ENCODE results near the gene ZNF331. TPM values are rescaled to one million over a fixed set of nuclear protein-coding genes. Genes with fewer than 3 reads are reported as not detected.

Gene ZNF331
- total RNA-seq, 1 donor from 2014 or later = 22.6 TPM

- no peak for DNase-seq
Observed at GRCh38 chr19:53521373-53522202, 16.4 kb upstream of the ZNF331 start.

GRCh38 chr19:53525922-53526321, 12.0 kb upstream of the ZNF331 start:
- DNase-seq = no peak

DNA sequence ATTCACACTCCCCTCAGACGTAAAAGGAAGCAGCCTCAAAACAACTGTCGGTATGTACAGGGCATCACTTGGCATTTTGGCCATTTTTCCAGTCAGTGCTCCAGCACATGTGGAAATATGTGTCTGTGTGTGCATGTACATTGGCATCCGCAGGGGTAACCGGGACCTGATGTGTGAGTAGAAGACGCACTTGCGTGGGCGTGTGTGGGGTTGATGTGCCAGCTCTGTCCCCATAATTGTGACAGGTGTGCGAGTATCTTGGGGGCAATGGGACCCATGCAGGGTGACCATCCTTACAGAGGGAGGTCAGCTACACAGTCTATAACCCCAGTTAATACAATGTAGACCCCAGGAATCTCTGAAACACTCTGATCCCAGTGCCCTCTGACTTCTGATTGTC, 7.3 kb upstream of the ZNF331 start:
- DNase-seq = no peak

DNA sequence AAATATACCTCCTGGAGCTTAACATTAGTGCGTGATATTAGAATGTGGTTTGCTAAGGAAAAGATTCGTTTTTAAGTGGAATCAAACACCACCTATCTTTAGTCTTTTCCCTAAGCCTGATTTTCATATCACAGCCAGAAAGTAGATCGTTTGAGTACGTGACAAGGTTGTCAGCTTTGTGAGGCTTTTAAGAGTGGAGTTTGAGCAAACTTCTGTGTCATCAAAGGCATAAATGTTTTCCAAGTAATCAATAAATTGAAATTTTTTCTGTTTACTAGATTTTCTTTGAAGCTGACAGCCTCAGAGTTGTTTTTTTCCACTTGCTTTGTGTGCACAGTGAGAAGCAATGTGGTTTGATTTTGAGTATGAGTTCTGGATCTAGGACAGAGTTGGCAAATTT, 6.5 kb upstream of the ZNF331 start:
- no peak for DNase-seq

DNA sequence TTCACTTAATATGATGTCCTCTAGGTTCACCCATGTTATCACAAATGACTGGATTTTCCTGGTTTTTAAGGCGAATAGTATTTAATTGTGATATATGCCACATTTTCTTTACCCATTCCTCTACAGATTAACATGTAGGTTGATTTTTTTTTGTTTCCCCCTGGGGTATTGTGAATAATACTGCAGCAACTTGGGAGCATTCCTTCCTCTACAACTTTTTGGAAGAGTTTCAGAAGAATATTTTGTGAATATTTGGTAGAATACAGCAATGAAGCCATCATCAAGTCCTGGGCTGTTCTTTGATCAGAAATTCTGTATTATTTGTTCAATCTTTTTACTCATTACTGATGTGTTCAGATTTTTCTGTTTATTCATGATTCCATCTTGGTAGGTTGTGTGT, 5.6 kb upstream of the ZNF331 start:
- no peak for DNase-seq

DNA sequence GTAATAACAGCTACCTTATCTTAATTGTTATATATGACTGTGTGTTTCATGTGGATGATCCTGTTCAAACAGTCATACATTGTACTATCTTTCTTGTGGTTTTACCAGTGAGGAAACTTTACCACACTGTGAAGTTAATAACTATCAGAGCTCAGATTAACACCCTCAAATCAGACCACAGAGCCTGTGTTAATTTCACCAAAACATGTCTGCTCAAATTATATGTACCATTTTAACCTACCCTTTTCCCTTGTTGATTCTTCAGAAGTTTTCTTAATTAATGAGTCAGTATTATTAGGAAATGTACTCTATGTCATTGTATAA, 1.8 kb upstream of the ZNF331 start:
- no peak for DNase-seq

GRCh38 chr19:53537121-53537520, 824 bp upstream of the ZNF331 start:
- no peak for DNase-seq

DNA sequence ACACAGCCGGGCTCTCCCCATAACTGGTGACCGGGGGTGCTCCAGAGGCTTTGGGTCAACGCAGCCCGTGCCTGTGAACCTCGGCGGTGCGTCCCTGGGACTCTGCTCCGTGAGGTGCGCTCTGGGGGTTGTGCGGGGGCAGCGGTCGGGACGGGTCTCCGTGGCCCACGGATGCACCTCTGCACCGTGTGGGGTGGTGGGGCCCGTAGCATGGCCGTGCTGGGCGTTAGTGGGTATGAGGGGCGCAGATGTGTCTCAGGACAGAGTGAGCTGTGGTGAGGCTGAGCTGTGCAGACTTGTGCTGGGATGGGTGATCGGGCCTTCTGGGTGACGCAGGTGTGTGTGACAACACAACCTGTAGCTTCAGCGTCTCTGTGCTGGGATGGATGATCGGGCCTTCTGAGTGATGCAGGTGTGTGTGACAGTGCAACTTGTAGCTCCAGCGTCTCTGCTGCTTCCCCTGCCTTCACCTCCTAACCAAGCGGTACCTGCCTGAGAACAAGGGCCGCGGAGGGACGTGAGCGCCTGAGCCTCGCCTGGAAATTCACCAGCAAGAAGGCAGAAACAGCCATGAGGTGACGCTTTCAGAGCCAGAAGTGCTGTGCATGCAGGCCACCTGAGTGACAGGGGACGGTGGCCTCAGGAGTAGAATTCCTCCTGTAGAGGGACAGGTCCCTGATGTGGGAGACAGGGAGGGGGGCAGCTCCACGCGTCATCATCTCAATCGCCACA, 599 bp downstream of the ZNF331 start:
- no peak for DNase-seq

GRCh38 chr19:53540091-53540490, 2.1 kb downstream of the ZNF331 start:
- no peak for DNase-seq

DNA sequence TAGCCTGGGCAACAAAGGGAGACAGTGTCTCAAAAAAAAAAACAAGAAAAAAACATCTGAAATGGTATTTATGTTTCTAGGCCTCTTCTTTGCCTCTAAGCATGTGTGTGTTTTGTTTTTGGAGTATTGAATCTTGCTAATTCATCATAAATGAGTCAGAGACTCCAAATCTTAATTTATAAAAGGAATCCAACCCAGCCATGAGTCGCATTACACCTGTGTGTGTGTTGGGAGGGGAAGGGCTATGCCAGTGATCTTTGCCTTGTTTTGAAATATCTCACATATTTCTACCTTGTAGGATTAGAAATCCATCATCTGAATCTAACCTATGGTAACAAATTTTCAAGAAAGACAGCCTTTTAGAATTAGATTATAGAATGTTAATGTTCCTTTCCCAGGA, 4.0 kb downstream of the ZNF331 start:
- no peak for DNase-seq

DNA sequence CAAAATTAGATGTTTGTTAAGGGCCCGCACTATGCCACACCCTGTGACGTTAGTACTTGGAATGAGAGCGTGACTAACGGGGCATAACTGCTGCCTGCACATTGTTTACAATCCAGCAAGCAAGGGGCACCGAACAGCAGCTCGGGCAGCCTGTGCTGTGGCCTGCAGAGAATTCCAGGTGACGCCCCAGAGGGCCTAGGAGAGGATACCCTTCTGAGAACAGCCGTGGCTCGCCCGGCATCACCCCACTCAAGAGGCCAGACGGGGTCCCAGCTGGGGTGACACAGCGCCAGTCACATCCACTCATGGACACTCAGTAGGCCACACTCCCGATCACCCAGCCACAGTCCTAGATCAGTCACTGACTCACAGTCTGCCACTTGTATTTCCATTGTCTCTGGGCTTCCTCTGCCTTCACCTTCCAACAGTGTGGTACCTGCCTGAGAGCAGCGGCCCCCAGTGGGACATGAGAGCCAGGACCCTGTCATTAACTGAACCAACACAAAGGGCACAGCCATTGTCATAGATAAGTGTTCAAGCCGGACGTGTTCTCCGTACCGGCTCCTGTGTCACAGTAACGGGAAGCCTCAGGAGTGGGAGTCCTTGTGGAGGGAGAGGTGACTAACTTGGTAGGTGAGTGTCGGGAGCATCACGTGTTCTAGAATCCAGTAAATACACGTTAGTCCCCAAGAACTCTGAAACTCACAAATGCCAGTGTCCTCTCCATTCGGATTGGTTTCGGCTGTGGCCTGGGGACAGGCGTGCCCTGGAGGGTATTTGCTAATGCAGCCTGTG, 7.5 kb downstream of the ZNF331 start:
- no peak for DNase-seq

DNA sequence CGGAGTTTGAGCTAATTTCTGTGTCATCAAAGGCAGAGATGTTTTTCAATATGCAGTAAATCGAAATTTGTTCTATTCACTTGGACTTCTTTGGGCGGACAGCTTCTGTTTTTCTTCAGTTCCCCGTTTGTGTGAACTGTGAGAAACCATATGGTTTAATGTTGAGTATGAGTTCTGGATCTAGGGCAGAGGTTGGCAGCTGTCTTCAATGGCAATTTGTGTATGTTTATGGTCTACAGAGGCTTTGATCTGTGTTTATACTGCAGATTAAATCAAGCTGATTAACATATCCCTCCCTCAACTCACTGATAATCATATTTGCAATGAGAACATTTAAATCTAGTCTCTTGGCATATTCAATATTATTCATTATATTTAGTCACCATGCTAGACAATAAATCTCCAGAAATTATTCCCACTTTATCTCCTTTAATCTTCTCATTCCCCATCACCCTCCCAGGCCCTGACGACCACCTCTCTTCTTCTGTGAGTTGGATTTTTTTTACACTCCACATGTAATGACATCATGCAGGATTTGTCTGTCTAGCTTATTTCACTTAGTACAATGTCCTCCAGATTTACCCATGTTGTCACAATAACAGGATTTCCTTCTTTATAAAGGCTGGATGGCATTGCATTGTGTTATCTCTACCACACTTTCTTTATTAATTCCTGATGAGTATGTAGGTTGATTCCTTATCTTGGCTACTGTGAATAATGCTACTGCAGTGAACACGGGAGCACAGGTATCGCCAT, 9.0 kb downstream of the ZNF331 start:
- DNase-seq = peak; percentile 26

DNA sequence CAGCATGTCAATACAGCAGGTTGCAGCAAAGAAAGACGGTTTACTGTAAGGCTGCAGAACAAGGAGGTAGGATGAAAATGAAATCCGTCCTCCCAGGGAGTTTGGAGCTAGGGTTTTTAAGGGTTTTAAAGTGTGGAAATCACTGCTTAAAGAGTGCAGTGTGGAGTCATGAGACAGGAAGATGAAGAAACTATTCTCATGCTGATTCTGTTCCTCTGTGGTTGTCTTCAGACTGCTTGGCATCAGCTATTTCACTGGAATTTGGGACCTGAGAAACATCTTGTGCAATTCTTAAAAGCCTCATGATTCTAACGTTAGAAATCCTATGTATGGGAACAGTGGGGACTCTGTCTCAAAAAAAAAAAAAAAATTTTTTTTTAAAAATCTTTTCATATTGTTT, 11.4 kb downstream of the ZNF331 start:
- no peak for DNase-seq

DNA sequence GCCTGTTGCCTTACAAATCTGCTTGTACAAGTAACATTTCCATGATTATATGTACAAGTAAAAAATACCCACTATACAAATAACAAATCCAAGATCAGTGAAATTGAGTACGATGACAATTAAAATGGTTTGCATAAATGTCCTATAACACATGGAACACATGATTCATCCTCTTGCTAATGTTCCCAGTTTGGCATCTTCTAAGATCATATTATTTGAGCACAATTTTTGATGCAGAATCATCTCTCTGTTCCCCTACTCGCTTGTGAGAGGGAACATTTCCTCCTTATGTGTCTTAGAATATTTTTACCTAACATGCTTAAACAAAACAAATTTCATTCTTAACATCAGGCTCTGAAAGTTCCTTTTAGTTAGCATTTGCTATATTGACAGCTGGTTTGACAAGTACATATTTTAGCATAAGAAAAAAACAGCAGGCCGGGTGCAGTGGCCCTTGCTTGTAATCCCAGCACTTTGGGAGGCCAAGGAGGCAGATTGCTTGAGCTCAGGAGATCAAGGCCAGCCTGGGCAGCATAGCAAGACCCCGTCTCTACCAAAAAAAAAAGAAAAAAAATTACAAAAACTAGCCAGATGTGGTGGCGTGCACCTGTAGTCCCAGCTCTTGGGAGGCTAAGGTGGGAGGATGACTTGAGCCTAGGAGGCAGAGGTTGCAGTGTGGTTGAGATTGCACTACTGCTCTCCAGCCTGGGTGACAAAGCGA, 14.2 kb downstream of the ZNF331 start:
- DNase-seq = no peak

DNA sequence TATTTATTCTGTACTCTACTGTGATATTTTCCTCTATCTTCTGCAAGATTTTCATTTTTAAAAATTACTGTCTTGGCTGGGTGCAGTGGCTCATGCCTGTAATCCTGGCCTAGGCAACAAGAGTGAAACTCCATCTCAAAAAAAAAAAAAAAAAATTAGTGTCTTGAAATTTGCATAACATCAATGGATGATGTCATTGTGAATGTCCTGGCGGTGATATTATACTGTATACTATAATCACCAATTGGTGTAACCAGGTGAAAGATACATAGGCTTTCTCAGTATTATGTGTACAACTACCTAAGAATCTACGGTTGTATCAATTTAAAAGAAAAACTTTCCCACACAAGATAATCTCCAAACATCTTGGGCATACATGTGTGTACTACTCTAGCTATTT, 15.2 kb downstream of the ZNF331 start:
- no peak for DNase-seq

DNA sequence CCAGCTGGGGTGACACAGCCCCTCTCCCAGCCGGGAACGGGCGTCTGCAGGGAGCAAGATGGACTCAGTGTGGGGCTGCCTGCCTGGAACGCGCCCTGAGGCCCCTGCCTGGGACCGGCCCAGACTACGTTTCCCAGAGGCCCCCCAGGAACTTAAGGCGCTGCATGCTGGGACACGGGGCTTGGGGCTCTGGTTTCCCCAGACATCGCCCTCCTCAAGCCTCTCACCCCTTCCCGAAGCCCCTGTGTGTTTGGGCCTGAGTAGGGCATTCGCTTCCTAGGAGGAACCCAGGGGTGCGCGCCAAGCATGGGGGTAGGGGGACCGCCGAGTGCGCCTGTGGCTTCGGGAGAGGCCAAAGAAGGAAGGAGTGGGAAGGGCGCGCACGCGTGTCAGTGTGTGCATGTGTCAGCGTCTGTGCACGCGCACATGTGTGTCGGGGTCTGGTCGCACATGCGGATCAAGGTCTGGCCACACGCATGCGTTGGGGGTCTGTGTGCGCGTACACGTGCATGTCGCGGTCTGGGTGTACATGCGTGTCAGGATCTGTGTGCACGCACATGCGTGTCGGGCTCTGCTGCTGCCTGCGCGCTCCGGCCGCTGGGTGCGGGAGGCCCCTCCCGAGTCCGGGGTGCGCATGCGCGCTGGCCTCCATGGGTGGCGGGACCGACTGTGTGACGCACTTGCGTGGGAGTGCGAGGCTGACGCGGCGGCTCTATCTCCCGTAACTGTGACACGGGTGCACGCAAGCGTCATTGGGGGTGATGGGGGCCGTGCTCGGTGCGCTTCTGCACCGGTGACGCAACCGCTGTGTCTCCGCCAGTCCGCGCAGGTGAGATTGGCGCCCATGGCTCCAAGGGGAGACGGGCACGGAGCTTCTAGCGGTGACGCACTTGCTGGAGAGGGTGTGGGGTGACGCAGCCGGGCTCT, 16.2 kb downstream of the ZNF331 start:
- DNase-seq = peak; percentile 78

DNA sequence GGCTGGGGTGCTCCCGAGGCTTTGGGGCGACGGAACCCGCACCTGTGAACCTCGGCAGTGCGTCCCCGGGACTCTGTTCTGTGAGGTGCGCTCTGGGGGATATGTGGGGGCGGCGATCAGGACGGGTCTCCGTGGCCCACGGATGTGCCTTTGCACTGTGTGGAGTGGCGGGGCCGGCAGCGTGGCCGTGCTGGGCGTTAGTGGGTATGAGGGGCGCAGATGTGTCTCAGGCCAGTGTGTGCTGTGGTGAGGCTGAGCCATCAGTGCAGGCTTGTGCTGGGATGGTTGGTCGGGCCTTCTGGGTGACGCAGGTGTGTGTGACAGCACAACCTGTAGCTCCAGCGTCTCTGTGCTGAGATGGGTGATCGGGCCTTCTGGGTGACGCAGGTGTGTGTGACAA, 16.9 kb downstream of the ZNF331 start:
- no peak for DNase-seq

- DNase-seq = no peak
Observed at GRCh38 chr19:53555352-53555751, 17.4 kb downstream of the ZNF331 start.

- no peak for DNase-seq
Observed at GRCh38 chr19:53571339-53571738, 33.4 kb downstream of the ZNF331 start.

DNA sequence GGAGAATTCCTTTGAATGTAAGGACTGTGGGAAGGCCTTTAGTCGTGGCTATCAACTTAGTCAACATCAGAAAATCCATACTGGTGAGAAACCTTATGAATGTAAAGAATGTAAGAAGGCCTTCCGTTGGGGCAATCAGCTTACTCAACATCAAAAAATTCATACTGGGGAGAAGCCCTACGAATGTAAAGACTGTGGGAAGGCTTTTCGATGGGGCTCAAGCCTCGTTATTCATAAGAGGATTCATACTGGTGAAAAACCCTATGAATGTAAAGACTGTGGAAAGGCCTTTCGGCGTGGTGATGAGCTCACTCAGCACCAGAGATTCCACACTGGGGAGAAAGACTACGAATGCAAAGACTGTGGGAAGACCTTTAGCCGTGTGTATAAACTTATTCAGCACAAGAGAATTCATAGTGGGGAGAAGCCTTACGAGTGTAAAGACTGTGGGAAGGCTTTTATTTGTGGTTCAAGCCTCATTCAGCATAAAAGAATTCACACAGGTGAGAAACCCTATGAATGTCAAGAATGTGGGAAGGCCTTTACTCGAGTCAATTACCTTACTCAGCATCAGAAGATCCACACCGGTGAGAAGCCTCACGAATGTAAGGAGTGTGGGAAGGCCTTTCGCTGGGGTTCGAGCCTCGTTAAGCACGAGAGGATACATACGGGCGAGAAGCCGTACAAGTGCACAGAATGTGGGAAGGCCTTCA, 39.2 kb downstream of the ZNF331 start:
- DNase-seq = no peak

Data from skin of body (tissue), 2 donors.